Middle frontal gyrus (tissue), 1 donor: ENCODE results near the gene FBXL17.
"Not testable (repeated sequence)": the region's sequence is repeated elsewhere in the genome, so short reads cannot be mapped to it uniquely, and the experiment has no call there.

Experiments
- DNase-seq: peaks from one replicate; pipeline ENCODE4 v3.0.0-alpha.2; 2015; ENCODE audit warnings: low spot score; ENCODE audit errors: extremely low spot score

Gene FBXL17

GRCh38 chr5:108164574-108164973, 217.3 kb downstream of the FBXL17 start:
- no peak for DNase-seq

GRCh38 chr5:108152854-108153253, 229.0 kb downstream of the FBXL17 start:
- DNase-seq = not testable (repeated sequence)

- no peak for DNase-seq
Observed at GRCh38 chr5:108149369-108149768, 232.5 kb downstream of the FBXL17 start.

GRCh38 chr5:108148715-108149139, 233.2 kb downstream of the FBXL17 start:
- DNase-seq = no peak

- no peak for DNase-seq
Observed at GRCh38 chr5:108146222-108146621, 235.7 kb downstream of the FBXL17 start.

GRCh38 chr5:108145351-108145750, 236.5 kb downstream of the FBXL17 start:
- no peak for DNase-seq

- DNase-seq = no peak
Observed at GRCh38 chr5:108144332-108144731, 237.6 kb downstream of the FBXL17 start.

- no peak for DNase-seq
Observed at GRCh38 chr5:108143581-108143980, 238.3 kb downstream of the FBXL17 start.

GRCh38 chr5:108141676-108142075, 240.2 kb downstream of the FBXL17 start:
- no peak for DNase-seq

- no peak for DNase-seq
Observed at GRCh38 chr5:108136493-108136892, 245.4 kb downstream of the FBXL17 start.

GRCh38 chr5:108129129-108129528, 252.8 kb downstream of the FBXL17 start:
- DNase-seq = no peak

GRCh38 chr5:108125771-108126511, 256.0 kb downstream of the FBXL17 start:
- DNase-seq = no peak

- no peak for DNase-seq
Observed at GRCh38 chr5:108124596-108124995, 257.3 kb downstream of the FBXL17 start.

- DNase-seq = no peak
Observed at GRCh38 chr5:108122702-108123101, 259.2 kb downstream of the FBXL17 start.

- DNase-seq = no peak
Observed at GRCh38 chr5:108118813-108119514, 262.9 kb downstream of the FBXL17 start.

GRCh38 chr5:108115673-108116072, 266.2 kb downstream of the FBXL17 start:
- no peak for DNase-seq

- DNase-seq = no peak
Observed at GRCh38 chr5:108113950-108114349, 267.9 kb downstream of the FBXL17 start.

GRCh38 chr5:108111736-108112135, 270.2 kb downstream of the FBXL17 start:
- DNase-seq = no peak

- no peak for DNase-seq
Observed at GRCh38 chr5:108109059-108109458, 272.8 kb downstream of the FBXL17 start.

GRCh38 chr5:108104448-108104847, 277.4 kb downstream of the FBXL17 start:
- DNase-seq = no peak

GRCh38 chr5:108102463-108102862, 279.4 kb downstream of the FBXL17 start:
- DNase-seq = no peak

- DNase-seq = no peak
Observed at GRCh38 chr5:108101821-108102220, 280.1 kb downstream of the FBXL17 start.

- DNase-seq = peak; percentile 56
Observed at GRCh38 chr5:108101130-108101529, 280.8 kb downstream of the FBXL17 start.
